Endothelial cell of umbilical vein (primary cell): ENCODE data around the gene VGLL4. TPM values are rescaled to one million over a fixed set of nuclear protein-coding genes. Genes with fewer than 3 reads are reported as not detected.

Experiments used
- BruUV-seq: library from RNA; stranded (reverse); fragments of 400-500 nt; replicated peaks from 2 replicates; lab custom pipeline; 2021; lab: Mats Ljungman, UMichigan
- CTCF ChIA-PET: fragments of 300-600, 350-600 bp; sonication (Branson Sonifier 250); formaldehyde crosslinking; loops from one replicate; lab custom pipeline; 2021; ENCODE audit warnings: antibody characterized with exemption, inconsistent platforms; lab: Charles Lee
- POLR2A ChIA-PET: fragments of 300-600, 350-600 bp; sonication (Branson Sonifier 250); formaldehyde crosslinking; loops from one replicate; lab custom pipeline; 2021; ENCODE audit warnings: antibody characterized with exemption, inconsistent platforms; lab: Charles Lee
- DNase-seq: peaks from one replicate; pipeline ENCODE4 v3.0.0-alpha.2; 2011; ENCODE audit warnings: low read depth, low spot score
- FAIRE-seq: peaks from 2 replicates; lab custom pipeline; 2011; peaks lifted over from hg19 to GRCh38; lab: Jason Lieb, UNC
- H2AFZ ChIP-seq: 2 replicates; pipeline ENCODE4 v1.6.0; 2012; ENCODE audit warnings: low read depth, low read length, control low read depth, inconsistent platforms
- H3K27ac ChIP-seq: 2 replicates; pipeline ENCODE4 v1.5.1; 2011; ENCODE audit warnings: low read depth, mild to moderate bottlenecking, control low read depth, low read length, moderate library complexity; ENCODE audit not compliant: insufficient read depth
- H3K27me3 ChIP-seq, 2 experiments: 2 replicates each; pipeline versions ENCODE4 v1.6.0 to v1.6.1; 2011; ENCODE audit warnings: low read length in 2 of 2, mixed read lengths in 1 of 2; ENCODE audit not compliant: control insufficient read depth in 2 of 2, insufficient read depth in 2 of 2
- H3K36me3 ChIP-seq, 2 experiments: 2 replicates in 1 of 2; 3 replicates in 1 of 2; pipeline ENCODE4 v1.5.1; 2011; ENCODE audit warnings: low read length in 2 of 2, mild to moderate bottlenecking in 1 of 2, moderate library complexity in 1 of 2; ENCODE audit not compliant: control insufficient read depth in 2 of 2, insufficient read depth in 2 of 2; ENCODE audit errors: extremely low read depth in 1 of 2
- H3K4me1 ChIP-seq: 3 replicates; pipeline ENCODE4 v1.5.1; 2011; ENCODE audit warnings: mild to moderate bottlenecking, low read length; ENCODE audit not compliant: control insufficient read depth, insufficient read depth; ENCODE audit errors: extremely low read depth
- H3K4me2 ChIP-seq: 2 replicates; pipeline ENCODE4 v1.6.1; 2011; ENCODE audit warnings: low read length, control low read depth, mixed read lengths; ENCODE audit not compliant: insufficient read depth
- H3K4me3 ChIP-seq, 3 experiments: fragments of 200-600 bp in 1 of 3; sonication (generic), shearing (Covaris generic) in 1 of 3; replicated peaks in 1 of 3; 2 replicates each; pipeline ENCODE4 v1.5.1; 2011 to 2016; ENCODE audit warnings: control low read depth in 3 of 3, low read length in 3 of 3, mild to moderate bottlenecking in 2 of 3, inconsistent platforms in 1 of 3, low read depth in 1 of 3, moderate library complexity in 1 of 3; ENCODE audit not compliant: insufficient read depth in 1 of 3
- H3K79me2 ChIP-seq: 2 replicates; pipeline ENCODE4 v1.6.0; 2012; ENCODE audit warnings: low read length, inconsistent platforms; ENCODE audit not compliant: control insufficient read depth, insufficient read depth
- H3K9ac ChIP-seq: replicated peaks from 2 replicates; pipeline ENCODE3; 2011; ENCODE audit warnings: low read length, control low read depth; ENCODE audit not compliant: insufficient read depth; ENCODE audit errors: extremely low read depth
- H3K9me1 ChIP-seq: replicated peaks from 3 replicates; pipeline ENCODE4 v1.6.0; 2011; ENCODE audit warnings: mild to moderate bottlenecking, low read length; ENCODE audit not compliant: control insufficient read depth, insufficient read depth; ENCODE audit errors: extremely low read depth
- H3K9me3 ChIP-seq: replicated peaks from 2 replicates; pipeline ENCODE4 v1.5.1; 2012; ENCODE audit warnings: low read length, inconsistent platforms; ENCODE audit not compliant: control insufficient read depth, insufficient read depth
- H4K20me1 ChIP-seq: replicated peaks from 2 replicates; pipeline ENCODE3; 2011; ENCODE audit warnings: mild to moderate bottlenecking, low read length; ENCODE audit not compliant: control insufficient read depth, insufficient read depth; ENCODE audit errors: extremely low read depth
- CTCF ChIP-seq, 2 donors: IDR thresholded peaks; 1 replicate in 1 of 2; 2 replicates in 1 of 2; pipeline ENCODE4 v1.5.1; 2011; ENCODE audit warnings: low read length in 2 of 2, mild to moderate bottlenecking in 2 of 2, moderate library complexity in 2 of 2, control low read depth in 1 of 2, inconsistent platforms in 1 of 2, low read depth in 1 of 2; ENCODE audit not compliant: insufficient read depth in 1 of 2; ENCODE audit errors: extremely low read depth in 1 of 2
- EZH2 ChIP-seq: IDR thresholded peaks from 2 replicates; pipeline ENCODE4 v1.6.1; 2012; ENCODE audit warnings: borderline replicate concordance, low read depth, mild to moderate bottlenecking, moderate library complexity, low read length, inconsistent platforms; ENCODE audit not compliant: severe bottlenecking
- FOS ChIP-seq: IDR thresholded peaks from 2 replicates; pipeline ENCODE4 v1.6.1; 2011; ENCODE audit warnings: mild to moderate bottlenecking, low read length, moderate library complexity, borderline replicate concordance; ENCODE audit not compliant: insufficient read depth
- GATA2 ChIP-seq: IDR thresholded peaks from 2 replicates; pipeline ENCODE4 v1.7.0; 2011; ENCODE audit warnings: low read depth, mild to moderate bottlenecking, moderate library complexity, mixed read lengths, low read length; ENCODE audit not compliant: insufficient read length, insufficient read depth
- JUN ChIP-seq: IDR thresholded peaks from 2 replicates; pipeline ENCODE4 v1.6.1; 2011; ENCODE audit warnings: borderline replicate concordance, low read depth; ENCODE audit not compliant: insufficient read length, insufficient read depth
- MAX ChIP-seq: IDR thresholded peaks from 2 replicates; pipeline ENCODE4 v1.6.1; 2011; ENCODE audit not compliant: insufficient read depth, insufficient read length
- MYC ChIP-seq: IDR thresholded peaks from one replicate; pipeline ENCODE4 v1.6.1; 2011; ENCODE audit warnings: mild to moderate bottlenecking, low read depth, low read length
- POLR2AphosphoS5 ChIP-seq: IDR thresholded peaks from 2 replicates; pipeline ENCODE4 v1.6.1; 2012; ENCODE audit warnings: low read depth, mild to moderate bottlenecking, control low read depth, low read length, moderate library complexity; ENCODE audit not compliant: insufficient read depth
- dilution Hi-C: fragments of 300-500 bp; cut with MboI; formaldehyde crosslinking; loops from one replicate; pipeline ENCODE4 v1.15.0; 2019; ENCODE audit warnings: low sequenced_read_pairs; ENCODE audit not compliant: extremely low pct_ligation_motif_present
- intact Hi-C: fragments of 100-400 bp; cut with micrococcal nuclease; formaldehyde crosslinking; loops from one replicate; pipeline ENCODE4 v1.10.0; 2022
- polyA plus RNA-seq, 4 experiments: library from polyadenylated mRNA; depleted of rRNA in 3 of 4; stranded (reverse) in 3 of 4; unstranded in 1 of 4; fragments of >200 nt; gene quantifications; 2 replicates each; pipeline versions ENCODE4 v1.2.1 to v1.2.3, GENCODE V29; 2011 to 2012; ENCODE audit warnings: missing spikeins in 1 of 4
- total RNA-seq: library from RNA; stranded (reverse); gene quantifications from 2 replicates; pipeline ENCODE4 v1.2.3, GENCODE V29; 2021

The VGLL4 gene
- total and polyA plus RNA-seq, 2 donors (not counting 3 experiments of a cell fraction or from before 2014, with no cell fraction given) = 67.0 to 78.9 TPM

- Histone ChIP-seq H3K36me3 (peaks cover 2 to 20% of the 10 kb centered on the region in 2 experiments), H3K79me2 (peaks cover 20% of the 10 kb centered on the region), H3K9me1 (no peaks in the 10 kb centered on the region), H4K20me1 (no peaks in the 10 kb centered on the region), H3K4me2 (no peak overlapping the region), H3K4me1 (peaks cover 27% of the 10 kb centered on the region), H3K4me3 (no peak overlapping the region), H3K9ac (no peak overlapping the region), H2AFZ (no peak overlapping the region), H3K27ac (no peak overlapping the region), H3K9me3 (no peaks in the 10 kb centered on the region), H3K27me3 (no peaks in the 10 kb centered on the region)
- DNase-seq (no peak), FAIRE-seq (no peak)
- intact Hi-C loops = no loop called here
- BruUV-seq = no TSS peak
- ChIA-PET CTCF (interaction anchor here (1.3 to 3.4 kb wide), 3 partner anchors 16 to 173 kb away, joined by 3 to 19 read pairs (median 4); no protein-coding TSS in a partner anchor), POLR2A (no interaction called here)
- dilution Hi-C loops = no loop called here
- TF ChIP-seq EZH2 = no peak
- TF ChIP-seq FOS = no peak
- TF ChIP-seq JUN = no peak
- no peak for TF ChIP-seq MAX
- TF ChIP-seq CTCF (IDR thresholded peaks at IDR 0.05; ENCODE audit: extremely low read depth in 1 of 2, insufficient read depth in 1 of 2, low read depth in 1 of 2, low read length in 2 of 2) = no peak
- TF ChIP-seq GATA2 = no peak
- TF ChIP-seq POLR2AphosphoS5 = no peak
- no peak for TF ChIP-seq MYC
Measured at GRCh38 chr3:11552289-11553264, 91.1 kb downstream of the VGLL4 start.
